HCT116 (cell line): ENCODE measurements around the gene IL1F10. TPM values are rescaled to one million over a fixed set of nuclear protein-coding genes. Genes with fewer than 3 reads are reported as not detected.

Experiments
- ATAC-seq: fragments of 200-7000 bp; cut with Tn5 transposase; 2 replicates; pipeline ENCODE4 v1.9.1; 2020; ENCODE audit warnings: mild to moderate bottlenecking, moderate library complexity
- BruUV-seq: library from RNA; stranded (reverse); fragments of 400-500 nt; replicated peaks from 2 replicates; lab custom pipeline; 2021; lab: Mats Ljungman, UMichigan
- CTCF ChIA-PET: fragments of 300-600 bp; sonication (Branson Sonifier 250); formaldehyde crosslinking; loops from one replicate; lab custom pipeline; 2021; ENCODE audit warnings: antibody characterized with exemption; lab: Charles Lee
- POLR2A ChIA-PET: fragments of 300-600, 350-600 bp; sonication (Branson Sonifier 250); formaldehyde crosslinking; loops from one replicate; lab custom pipeline; 2021; ENCODE audit warnings: antibody characterized with exemption; lab: Charles Lee
- RAD21 ChIA-PET, 2 experiments: fragments of 300-600 bp; sonication (Branson Sonifier 250); formaldehyde crosslinking; loops; one replicate each; lab custom pipeline; 2023; ENCODE audit warnings: low total read pairs in 2 of 2; ENCODE audit not compliant: uncharacterized antibody in 2 of 2, unreplicated experiment in 2 of 2, low non-redundant PET in 1 of 2; lab: Charles Lee
- DNase-seq: peaks from one replicate; pipeline ENCODE4 v3.0.0-alpha.2; 2010; ENCODE audit warnings: low read depth, low spot score
- H2AFZ ChIP-seq: fragments of 200-600 bp; shearing (Covaris generic), sonication (generic); 2 replicates; pipeline ENCODE4 v1.6.1; 2017; ENCODE audit warnings: low read depth, mixed run types, mixed read lengths, antibody characterized with exemption, low read length; ENCODE audit not compliant: poor library complexity, severe bottlenecking
- H3K27ac ChIP-seq: 2 replicates; pipeline ENCODE4 v1.5.1; 2012; ENCODE audit warnings: low read depth, low read length
- H3K27me3 ChIP-seq: fragments of 200-600 bp; sonication (generic); 2 replicates; pipeline ENCODE4 v1.6.1; 2016; ENCODE audit warnings: mixed run types, low read length, mixed read lengths; ENCODE audit not compliant: insufficient read depth
- H3K36me3 ChIP-seq, 2 experiments: fragments of 200-500 bp in 1 of 2; fragments of 200-600 bp in 1 of 2; sonication (Bioruptor generic) in 1 of 2; sonication (generic) in 1 of 2; 2 replicates each; pipeline versions ENCODE4 v1.5.1 to v1.6.1; 2014 to 2016; ENCODE audit warnings: low read length in 2 of 2, inconsistent platforms in 1 of 2, mixed read lengths in 1 of 2, mixed run types in 1 of 2; ENCODE audit not compliant: insufficient read depth in 2 of 2, control insufficient read depth in 1 of 2
- H3K4me1 ChIP-seq, 2 experiments: fragments of 200-600 bp in 1 of 2; sonication (generic) in 1 of 2; 2 replicates each; pipeline versions ENCODE4 v1.5.1 to v1.6.1; 2012 to 2017; ENCODE audit warnings: low read length in 2 of 2, inconsistent platforms in 1 of 2, mild to moderate bottlenecking in 1 of 2, mixed read lengths in 1 of 2, mixed run types in 1 of 2, moderate library complexity in 1 of 2; ENCODE audit not compliant: insufficient read depth in 2 of 2, control insufficient read depth in 1 of 2
- H3K4me2 ChIP-seq: fragments of 200-600 bp; sonication (generic); 2 replicates; pipeline ENCODE4 v1.6.1; 2017; ENCODE audit warnings: mixed run types, low read length, mixed read lengths
- H3K4me3 ChIP-seq, 2 experiments: fragments of 200-600 bp in 1 of 2; sonication (generic) in 1 of 2; replicated peaks in 1 of 2; 2 replicates each; pipeline ENCODE4 v1.5.1; 2011 to 2016; ENCODE audit warnings: low read length in 2 of 2, control low read depth in 1 of 2, low read depth in 1 of 2, mild to moderate bottlenecking in 1 of 2, mixed read lengths in 1 of 2, mixed run types in 1 of 2
- H3K79me2 ChIP-seq: fragments of 200-600 bp; sonication (generic); 2 replicates; pipeline ENCODE4 v1.6.1; 2017; ENCODE audit warnings: mild to moderate bottlenecking, mixed run types, low read length, moderate library complexity, mixed read lengths; ENCODE audit not compliant: insufficient read depth
- H3K9ac ChIP-seq: fragments of 200-600 bp; sonication (generic); 2 replicates; pipeline ENCODE4 v1.6.1; 2016; ENCODE audit warnings: low read length, mixed read lengths
- H3K9me2 ChIP-seq: fragments of 200-600 bp; sonication (generic), shearing (Covaris generic); 2 replicates; pipeline ENCODE4 v1.6.1; 2017; ENCODE audit warnings: mixed run types, mild to moderate bottlenecking, moderate library complexity; ENCODE audit not compliant: insufficient read depth
- H3K9me3 ChIP-seq, 2 experiments: fragments of 200-500 bp in 1 of 2; fragments of 200-600 bp in 1 of 2; sonication (Bioruptor generic) in 1 of 2; sonication (generic) in 1 of 2; 2 replicates each; pipeline ENCODE4 v1.6.1; 2014 to 2017; ENCODE audit warnings: low read length in 2 of 2, mixed read lengths in 2 of 2, inconsistent platforms in 1 of 2, low read depth in 1 of 2, mild to moderate bottlenecking in 1 of 2, mixed run types in 1 of 2, moderate library complexity in 1 of 2; ENCODE audit not compliant: control insufficient read depth in 1 of 2, insufficient read depth in 1 of 2
- H4K20me1 ChIP-seq: fragments of 200-600 bp; sonication (generic), shearing (Covaris generic); 2 replicates; pipeline ENCODE4 v1.6.1; 2017; ENCODE audit warnings: mixed run types, mild to moderate bottlenecking, moderate library complexity; ENCODE audit not compliant: insufficient read depth
- EGR1 ChIP-seq: IDR thresholded peaks from 2 replicates; pipeline ENCODE4 v1.6.1; 2012; ENCODE audit warnings: low read depth
- EZH2 ChIP-seq: fragments of 200-600 bp; sonication (generic); IDR thresholded peaks from 2 replicates; pipeline ENCODE4 v1.6.1; 2017; ENCODE audit warnings: antibody characterized with exemption, mixed run types
- SIN3A ChIP-seq: IDR thresholded peaks from 2 replicates; pipeline ENCODE4 v1.6.1; 2012; ENCODE audit warnings: low read depth
- YY1 ChIP-seq: IDR thresholded peaks from 2 replicates; pipeline ENCODE4 v1.6.1; 2011; ENCODE audit warnings: low read length, low read depth, moderate library complexity, mild to moderate bottlenecking; ENCODE audit not compliant: insufficient replicate concordance; ENCODE audit errors: extremely low read depth
- ZNF274 ChIP-seq: fragments of 200-500 bp; sonication (Bioruptor generic); IDR thresholded peaks from 2 replicates; pipeline ENCODE4 v1.6.1; 2014; ENCODE audit warnings: mild to moderate bottlenecking, low read depth, low read length, inconsistent platforms
- intact Hi-C: fragments of 100-400 bp; cut with micrococcal nuclease; formaldehyde crosslinking; loops from 2 replicates; pipeline ENCODE4 v1.10.0; 2022
- total RNA-seq: library from RNA; stranded (reverse); gene quantifications from one replicate; pipeline ENCODE4 v1.2.1, GENCODE V29; 2021; ENCODE audit not compliant: unreplicated experiment
- TF ChIP-seq, protein P1 (sequence below): IDR thresholded peaks from 2 replicates; pipeline ENCODE4 v1.6.1; 2011; ENCODE audit warnings: mild to moderate bottlenecking, low read length, moderate library complexity; ENCODE audit not compliant: insufficient replicate concordance; ENCODE audit errors: extremely low read depth
- TF ChIP-seq, protein P2 (sequence below): IDR thresholded peaks from 2 replicates; pipeline ENCODE4 v1.6.1; 2012
- TF ChIP-seq, protein P3 (sequence below): IDR thresholded peaks from 2 replicates; pipeline ENCODE4 v1.6.1; 2012

IL1F10 gene
- total RNA-seq, 1 experiment from 2014 or later, result not detected

DNA sequence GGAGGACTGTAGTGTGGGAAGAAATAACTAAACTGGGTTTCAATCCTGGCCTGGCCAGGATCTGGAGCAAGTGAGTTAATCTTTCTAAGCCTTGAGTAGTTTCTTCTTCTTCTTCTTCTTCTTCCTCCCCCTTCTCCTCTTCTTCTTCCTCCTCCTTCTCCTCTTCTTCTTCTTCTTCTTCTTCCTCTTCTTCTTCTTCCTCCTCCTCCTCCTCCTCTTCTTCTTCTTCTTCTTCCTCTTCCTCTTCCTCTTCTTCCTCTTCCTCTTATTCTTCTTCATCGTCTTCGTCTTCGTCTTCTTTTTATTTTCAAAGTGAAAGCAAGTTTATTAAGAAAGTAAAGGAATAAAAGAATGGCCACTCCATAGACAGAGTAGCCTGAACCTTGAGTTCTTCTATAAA is 53.1 kb downstream of the IL1F10 start:
- intact Hi-C loops, result no loop called here
- ChIA-PET CTCF (no interaction called here), POLR2A (no interaction called here), RAD21 (no interaction called here)
- no peaks in the 10 kb centered on the region for H3K9me2 ChIP-seq
- H3K79me2 ChIP-seq, result no peaks in the 10 kb centered on the region
- H3K9me3 ChIP-seq, result no peaks in the 10 kb centered on the region
- H3K9ac ChIP-seq, result no peak overlapping the region
- H3K4me1 ChIP-seq, result peaks cover 5 to 27% of the 10 kb centered on the region in 2 experiments
- no peak overlapping the region for H3K4me3 ChIP-seq
- no peak overlapping the region for H2AFZ ChIP-seq
- no TSS peak for BruUV-seq
- TF ChIP-seq, protein P1, sequence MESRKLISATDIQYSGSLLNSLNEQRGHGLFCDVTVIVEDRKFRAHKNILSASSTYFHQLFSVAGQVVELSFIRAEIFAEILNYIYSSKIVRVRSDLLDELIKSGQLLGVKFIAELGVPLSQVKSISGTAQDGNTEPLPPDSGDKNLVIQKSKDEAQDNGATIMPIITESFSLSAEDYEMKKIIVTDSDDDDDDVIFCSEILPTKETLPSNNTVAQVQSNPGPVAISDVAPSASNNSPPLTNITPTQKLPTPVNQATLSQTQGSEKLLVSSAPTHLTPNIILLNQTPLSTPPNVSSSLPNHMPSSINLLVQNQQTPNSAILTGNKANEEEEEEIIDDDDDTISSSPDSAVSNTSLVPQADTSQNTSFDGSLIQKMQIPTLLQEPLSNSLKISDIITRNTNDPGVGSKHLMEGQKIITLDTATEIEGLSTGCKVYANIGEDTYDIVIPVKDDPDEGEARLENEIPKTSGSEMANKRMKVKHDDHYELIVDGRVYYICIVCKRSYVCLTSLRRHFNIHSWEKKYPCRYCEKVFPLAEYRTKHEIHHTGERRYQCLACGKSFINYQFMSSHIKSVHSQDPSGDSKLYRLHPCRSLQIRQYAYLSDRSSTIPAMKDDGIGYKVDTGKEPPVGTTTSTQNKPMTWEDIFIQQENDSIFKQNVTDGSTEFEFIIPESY, result no peak
- no peak for TF ChIP-seq ZNF274
- TF ChIP-seq, protein P2, sequence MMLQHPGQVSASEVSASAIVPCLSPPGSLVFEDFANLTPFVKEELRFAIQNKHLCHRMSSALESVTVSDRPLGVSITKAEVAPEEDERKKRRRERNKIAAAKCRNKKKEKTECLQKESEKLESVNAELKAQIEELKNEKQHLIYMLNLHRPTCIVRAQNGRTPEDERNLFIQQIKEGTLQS, result no peak
- no peak for TF ChIP-seq EZH2
- no peak for TF ChIP-seq YY1
- TF ChIP-seq, protein P3, sequence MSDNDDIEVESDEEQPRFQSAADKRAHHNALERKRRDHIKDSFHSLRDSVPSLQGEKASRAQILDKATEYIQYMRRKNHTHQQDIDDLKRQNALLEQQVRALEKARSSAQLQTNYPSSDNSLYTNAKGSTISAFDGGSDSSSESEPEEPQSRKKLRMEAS, result no peak
- no peak for TF ChIP-seq EGR1
- TF ChIP-seq SIN3A, result no peak
- H3K4me2 ChIP-seq, result no peak overlapping the region
- DNase-seq, result no peak
- H3K27ac ChIP-seq, result no peak overlapping the region
- H3K27me3 ChIP-seq, result no peaks in the 10 kb centered on the region; the same call in 1 of the 2 replicates
- ATAC-seq, result no peak
- no peaks in the 10 kb centered on the region for H4K20me1 ChIP-seq
- H3K36me3 ChIP-seq, result no peaks in the 10 kb centered on the region
